GM18870 (cell line): ENCODE results near the gene KLHL20.
"Not testable (repeated sequence)": the region's sequence is repeated elsewhere in the genome, so short reads cannot be mapped to it uniquely, and the experiment has no call there.

Experiments used
- ATAC-seq: cut with Tn5 transposase; IDR thresholded peaks from one replicate; pipeline ENCODE4 v1.9.1; 2021; ENCODE audit warnings: moderate library complexity; ENCODE audit not compliant: unreplicated experiment

KLHL20 gene

GRCh38 chr1:173714759-173715537 is at the start of gene KLHL20:
TSS of gene KLHL20 (plus strand) at chr1:173714981. CDS start at chr1:173716044, 1,063 bp downstream.
- peak; percentile 93 for ATAC-seq

- ATAC-seq, result no peak
Measured at GRCh38 chr1:173666646-173667045, 48.1 kb upstream of the KLHL20 start.

GRCh38 chr1:173669491-173669941 is 45.3 kb upstream of the KLHL20 start, which contains the start of gene ANKRD45:
TSS of gene ANKRD45 (minus strand) at chr1:173669851. CDS start at chr1:173659418, 10,433 bp downstream.
- no peak for ATAC-seq

GRCh38 chr1:173674496-173674895 is 40.3 kb upstream of the KLHL20 start:
- not testable (repeated sequence) for ATAC-seq

- not testable (repeated sequence) for ATAC-seq
Measured at GRCh38 chr1:173680152-173680551, 34.6 kb upstream of the KLHL20 start.

- no peak for ATAC-seq
Measured at GRCh38 chr1:173682184-173682583, 32.6 kb upstream of the KLHL20 start.

- not testable (repeated sequence) for ATAC-seq
Measured at GRCh38 chr1:173683838-173684237, 30.9 kb upstream of the KLHL20 start.

GRCh38 chr1:173685121-173685520 is 29.7 kb upstream of the KLHL20 start:
- ATAC-seq, result not testable (repeated sequence)

GRCh38 chr1:173688300-173688699 is 26.5 kb upstream of the KLHL20 start:
- no peak for ATAC-seq

GRCh38 chr1:173693238-173693637 is 21.5 kb upstream of the KLHL20 start:
- no peak for ATAC-seq

- not testable (repeated sequence) for ATAC-seq
Measured at GRCh38 chr1:173701299-173701698, 13.5 kb upstream of the KLHL20 start.

- no peak for ATAC-seq
Measured at GRCh38 chr1:173702736-173703135, 12.0 kb upstream of the KLHL20 start.

GRCh38 chr1:173705117-173705516 is 9.7 kb upstream of the KLHL20 start:
- no peak for ATAC-seq

- no peak for ATAC-seq
Measured at GRCh38 chr1:173708787-173709186, 6.0 kb upstream of the KLHL20 start.

GRCh38 chr1:173714441-173714758 is 381 bp upstream of the KLHL20 start:
- no peak for ATAC-seq

GRCh38 chr1:173715538-173715844 is 710 bp downstream of the KLHL20 start:
- ATAC-seq, result no peak

GRCh38 chr1:173717238-173717637 is 2.5 kb downstream of the KLHL20 start:
- ATAC-seq, result no peak

GRCh38 chr1:173731331-173731730 is 16.6 kb downstream of the KLHL20 start:
- ATAC-seq, result not testable (repeated sequence)

GRCh38 chr1:173733912-173734311 is 19.1 kb downstream of the KLHL20 start:
- no peak for ATAC-seq

- not testable (repeated sequence) for ATAC-seq
Measured at GRCh38 chr1:173736104-173736503, 21.3 kb downstream of the KLHL20 start.

GRCh38 chr1:173742203-173742886 is 27.6 kb downstream of the KLHL20 start:
- no peak for ATAC-seq

GRCh38 chr1:173744651-173745050 is 29.9 kb downstream of the KLHL20 start:
- ATAC-seq, result no peak
